Activated T-helper 17 cell treated with anti-CD3 and anti-CD28 coated beads, Interleukin-2, amount 50 U/mL, for 72 hours (primary cell): ENCODE results near the gene RPUSD1. TPM values are rescaled to one million over a fixed set of nuclear protein-coding genes. Genes with fewer than 3 reads are reported as not detected.
A peak's percentile ranks its signal among the peaks of the same experiment; 100 is the strongest.
"Not testable (repeated sequence)": the region's sequence is repeated elsewhere in the genome, so short reads cannot be mapped to it uniquely, and the experiment has no call there.

Experiments used
- ATAC-seq: fragments of 150-1000 bp; cut with Tn5 transposase; replicated peaks from 2 replicates; pipeline ENCODE4 v1.10.0; 2021; ENCODE audit warnings: mild to moderate bottlenecking, moderate library complexity
- H3K27ac Mint-ChIP-seq: one replicate; pipeline ENCODE4 v1.8.0; 2022; ENCODE audit warnings: mixed read lengths
- H3K27me3 Mint-ChIP-seq: one replicate; pipeline ENCODE4 v1.8.0; 2022; ENCODE audit warnings: mixed read lengths
- H3K36me3 Mint-ChIP-seq: one replicate; pipeline ENCODE4 v1.8.0; 2022; ENCODE audit warnings: low read depth, mild to moderate bottlenecking, mixed read lengths
- H3K4me1 Mint-ChIP-seq: one replicate; pipeline ENCODE4 v1.8.0; 2022; ENCODE audit warnings: mixed read lengths
- H3K4me3 Mint-ChIP-seq: one replicate; pipeline ENCODE4 v1.8.0; 2022; ENCODE audit warnings: mild to moderate bottlenecking, mixed read lengths
- H3K9me3 Mint-ChIP-seq: one replicate; pipeline ENCODE4 v1.8.0; 2022; ENCODE audit warnings: mixed read lengths
- total RNA-seq, 2 donors: library from RNA; stranded (reverse); gene quantifications; one replicate each; pipeline ENCODE4 v1.2.3, GENCODE V29; 2022

The RPUSD1 gene
- total RNA-seq, 2 donors from 2014 or later = 13.2 to 40.6 TPM

GRCh38 chr16:746637-747036, 41.5 kb downstream of the RPUSD1 start:
- no peak for ATAC-seq
- Mint-ChIP-seq H3K9me3 (no peaks in the 10 kb centered on the region), H3K27ac (no peak overlapping the region), H3K27me3 (no peaks in the 10 kb centered on the region), H3K4me1 (no peaks in the 10 kb centered on the region), H3K36me3 (no peaks in the 10 kb centered on the region), H3K4me3 (no peak overlapping the region)

DNA sequence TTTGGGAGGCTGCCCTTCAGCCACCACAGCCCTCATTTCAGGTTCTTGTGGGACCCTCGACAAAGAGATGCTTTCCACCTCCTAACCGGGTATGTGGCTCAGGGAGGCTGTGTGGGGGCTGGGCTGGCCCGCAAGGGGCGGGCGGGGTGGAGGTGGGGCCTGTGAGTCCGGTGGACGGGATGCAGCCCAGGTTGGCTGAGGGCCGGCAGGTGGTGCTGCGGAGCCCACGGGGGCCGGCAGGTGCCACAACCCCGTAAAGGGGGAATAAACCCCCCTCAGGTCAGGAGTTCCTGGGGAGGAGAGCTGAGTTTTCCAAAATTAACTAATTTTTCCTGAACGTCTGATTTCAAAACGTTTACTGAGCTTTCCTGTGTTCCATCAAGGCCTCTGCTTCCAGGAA, 42.4 kb downstream of the RPUSD1 start:
- Mint-ChIP-seq H3K27ac (no peak overlapping the region), H3K36me3 (no peaks in the 10 kb centered on the region), H3K4me3 (no peak overlapping the region), H3K27me3 (no peaks in the 10 kb centered on the region), H3K9me3 (no peaks in the 10 kb centered on the region), H3K4me1 (no peaks in the 10 kb centered on the region)
- ATAC-seq = no peak

DNA sequence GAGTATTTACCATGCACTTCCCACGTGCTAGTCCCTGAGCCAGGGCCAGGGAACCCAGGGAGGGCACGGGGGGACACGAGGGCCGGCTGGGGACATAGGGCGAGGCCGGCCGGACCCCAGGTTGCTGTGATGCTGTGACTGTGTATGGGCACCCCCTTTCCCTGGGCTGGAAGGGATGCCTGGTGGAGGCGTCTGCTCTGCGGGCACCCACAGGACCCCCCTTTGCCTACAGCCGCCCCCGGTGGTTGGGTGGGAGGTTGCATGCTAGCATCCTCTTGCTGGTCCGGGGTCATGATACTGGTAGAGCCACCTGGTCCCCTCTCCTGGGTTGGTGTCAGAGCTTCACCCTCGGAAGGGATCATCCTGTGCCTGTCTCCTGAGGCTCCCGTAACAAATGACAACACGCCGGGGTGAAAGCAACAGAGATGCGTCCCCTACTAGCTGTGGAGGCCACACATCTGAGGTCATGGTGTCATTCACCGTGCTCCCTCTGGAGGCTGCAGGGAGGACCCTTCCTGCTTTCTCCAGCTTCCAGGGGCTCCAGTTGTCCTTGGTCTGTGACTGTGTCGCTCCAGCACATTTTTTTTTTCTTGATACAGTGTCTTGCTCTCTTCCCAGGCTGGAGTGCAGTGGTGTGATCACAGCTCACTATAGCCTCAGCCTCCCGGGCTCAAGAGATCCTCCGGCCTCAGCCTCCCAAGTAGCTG, 44.2 kb downstream of the RPUSD1 start:
- Mint-ChIP-seq H3K36me3 (peaks cover 6% of the 10 kb centered on the region), H3K4me3 (no peak overlapping the region), H3K27ac (no peak overlapping the region), H3K4me1 (no peaks in the 10 kb centered on the region), H3K27me3 (no peaks in the 10 kb centered on the region), H3K9me3 (no peaks in the 10 kb centered on the region)
- ATAC-seq = no peak

DNA sequence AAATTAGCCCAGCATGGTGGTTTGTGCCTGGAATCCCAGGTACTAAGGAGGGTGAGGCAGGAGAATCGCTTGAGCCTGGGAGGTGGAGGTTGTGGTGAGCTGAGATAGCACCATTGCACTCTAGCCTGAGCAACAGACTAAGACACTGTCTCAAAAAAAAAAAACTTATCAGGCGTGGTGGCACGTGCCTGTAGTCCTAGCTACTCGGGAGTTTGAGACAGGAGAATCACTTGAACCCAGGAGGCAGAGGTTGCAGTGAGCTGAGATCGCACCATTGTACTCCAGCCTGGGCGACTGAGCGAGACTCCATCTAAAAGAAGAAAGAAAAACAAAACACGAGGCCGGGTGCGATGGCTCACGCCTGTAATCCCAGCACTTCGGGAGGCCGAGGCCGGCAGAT, 45.3 kb downstream of the RPUSD1 start:
- H3K36me3 Mint-ChIP-seq = peaks cover 14% of the 10 kb centered on the region
- not testable (repeated sequence) for H3K9me3 Mint-ChIP-seq, H3K27me3 Mint-ChIP-seq, H3K27ac Mint-ChIP-seq, H3K4me3 Mint-ChIP-seq, H3K4me1 Mint-ChIP-seq, ATAC-seq

- H3K9me3 Mint-ChIP-seq = no peaks in the 10 kb centered on the region
- H3K27ac Mint-ChIP-seq = peak overlapping the region; percentile 50
- ATAC-seq = no peak
- H3K36me3 Mint-ChIP-seq = peaks cover 22% of the 10 kb centered on the region
- H3K4me3 Mint-ChIP-seq = peak overlapping the region; percentile 68
- no peaks in the 10 kb centered on the region for H3K27me3 Mint-ChIP-seq
- H3K4me1 Mint-ChIP-seq = no peaks in the 10 kb centered on the region
Observed at GRCh38 chr16:741986-742629, 46.1 kb downstream of the RPUSD1 start.

DNA sequence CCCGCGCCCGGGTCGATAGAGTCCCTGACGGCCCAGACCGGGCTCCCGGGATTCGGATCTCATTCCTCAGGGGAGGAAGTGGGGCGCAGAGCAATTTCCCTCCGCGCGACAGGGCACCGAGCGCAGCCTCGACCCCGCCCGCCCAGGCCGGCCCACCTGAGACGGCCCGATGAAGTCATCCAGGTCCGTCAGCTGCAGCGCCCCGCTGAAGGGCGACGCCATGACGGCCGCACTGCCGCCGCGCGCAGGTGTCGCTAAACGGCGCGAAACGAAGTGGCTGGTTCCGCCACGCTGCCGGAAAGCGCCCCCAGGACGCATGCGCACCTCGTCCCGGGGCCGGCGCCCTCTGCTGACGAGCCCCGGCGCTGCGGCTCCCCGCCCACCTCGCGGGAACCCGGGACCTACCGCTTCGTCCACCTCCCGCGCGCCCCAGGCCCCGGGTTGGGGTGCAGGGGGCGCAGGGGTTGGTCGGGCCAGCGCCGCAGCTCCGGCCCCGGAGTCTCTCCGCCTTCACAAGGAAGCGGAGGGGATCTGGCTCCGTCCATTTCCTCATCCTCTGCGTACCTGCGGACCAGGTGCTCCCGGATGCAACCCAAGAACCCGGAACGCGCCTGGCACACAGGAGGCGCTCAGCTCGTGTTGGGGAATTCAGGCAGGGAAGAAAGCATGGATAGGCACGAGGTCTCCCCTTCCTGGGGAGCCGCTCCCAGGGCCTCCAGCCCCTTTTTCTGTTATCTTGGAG, 47.2 kb downstream of the RPUSD1 start, which contains the start of gene CIAO3:
TSS of gene CIAO3 (minus strand) at position 234 of the 742 bp plus-strand sequence. CDS start at position 222, 12 bp downstream.
- H3K4me1 Mint-ChIP-seq = peaks cover 5% of the 10 kb centered on the region
- no peaks in the 10 kb centered on the region for H3K9me3 Mint-ChIP-seq
- H3K4me3 Mint-ChIP-seq = peak within 1 kb of the TSS; percentile 68
- no peaks in the 10 kb centered on the region for H3K27me3 Mint-ChIP-seq
- peaks cover 34% of the 10 kb centered on the region for H3K36me3 Mint-ChIP-seq
- H3K27ac Mint-ChIP-seq = peak within 1 kb of the TSS; percentile 50
- ATAC-seq = peak; percentile 63

- no peaks in the 10 kb centered on the region for H3K9me3 Mint-ChIP-seq
- H3K4me1 Mint-ChIP-seq = peaks cover 7% of the 10 kb centered on the region
- no peak overlapping the region for H3K27ac Mint-ChIP-seq
- H3K4me3 Mint-ChIP-seq = peak overlapping the region; percentile 68
- ATAC-seq = no peak
- H3K27me3 Mint-ChIP-seq = no peaks in the 10 kb centered on the region
- peaks cover 38% of the 10 kb centered on the region for H3K36me3 Mint-ChIP-seq
Observed at GRCh38 chr16:740459-740763, 47.8 kb downstream of the RPUSD1 start.

- Mint-ChIP-seq H3K27me3 (no peaks in the 10 kb centered on the region), H3K36me3 (peaks cover 44% of the 10 kb centered on the region), H3K4me3 (peak overlapping the region; percentile 68), H3K9me3 (no peaks in the 10 kb centered on the region), H3K4me1 (peaks cover 11% of the 10 kb centered on the region), H3K27ac (no peak overlapping the region)
- no peak for ATAC-seq
Observed at GRCh38 chr16:739560-740458, 48.4 kb downstream of the RPUSD1 start.

DNA sequence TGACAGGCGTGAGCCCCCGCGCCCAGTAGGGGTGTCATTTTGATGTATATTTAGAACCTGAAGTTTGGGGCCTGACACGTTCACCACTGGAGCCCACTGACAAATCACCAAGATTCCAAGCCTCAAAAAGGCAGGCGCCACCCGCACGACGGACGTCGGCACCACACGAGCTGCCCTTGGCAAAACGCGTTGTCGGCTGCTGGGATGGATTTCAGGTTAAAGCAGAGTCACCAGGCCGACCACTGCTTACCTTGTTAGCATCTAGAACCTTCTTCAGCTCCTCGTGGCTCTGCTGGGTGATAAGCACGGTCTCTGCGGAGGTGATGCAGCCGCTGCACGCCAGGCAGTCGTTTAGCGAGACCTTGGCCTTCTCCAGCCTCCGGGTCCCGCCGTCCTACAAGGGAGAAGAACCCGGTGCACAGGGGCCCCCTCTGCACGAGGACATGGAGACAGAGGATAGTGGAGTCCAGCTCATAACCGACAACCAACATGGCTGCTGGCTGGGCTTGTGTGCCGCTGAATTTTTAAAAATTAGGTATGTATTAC, 51.2 kb downstream of the RPUSD1 start:
- H3K27ac Mint-ChIP-seq = no peak overlapping the region
- H3K36me3 Mint-ChIP-seq = peaks cover 60% of the 10 kb centered on the region
- peaks cover 11% of the 10 kb centered on the region for H3K4me1 Mint-ChIP-seq
- peak overlapping the region; percentile 67 for H3K4me3 Mint-ChIP-seq
- H3K9me3 Mint-ChIP-seq = no peaks in the 10 kb centered on the region
- no peak for ATAC-seq
- H3K27me3 Mint-ChIP-seq = no peaks in the 10 kb centered on the region

GRCh38 chr16:735982-736453, 52.2 kb downstream of the RPUSD1 start:
- Mint-ChIP-seq H3K27me3 (no peaks in the 10 kb centered on the region), H3K36me3 (peaks cover 60% of the 10 kb centered on the region), H3K4me3 (peak overlapping the region; percentile 67), H3K27ac (peak overlapping the region; percentile 79), H3K4me1 (peaks cover 11% of the 10 kb centered on the region), H3K9me3 (no peaks in the 10 kb centered on the region)
- ATAC-seq = peak; percentile 88

- Mint-ChIP-seq H3K9me3 (no peaks in the 10 kb centered on the region), H3K27me3 (no peaks in the 10 kb centered on the region), H3K27ac (peak overlapping the region; percentile 79), H3K4me3 (peak overlapping the region; percentile 67), H3K36me3 (peaks cover 60% of the 10 kb centered on the region), H3K4me1 (peaks cover 11% of the 10 kb centered on the region)
- no peak for ATAC-seq
Observed at GRCh38 chr16:734981-735881, 53.0 kb downstream of the RPUSD1 start.
